Skeletal muscle cell (primary cell): ENCODE results near the gene NACAD.

Experiments
- DNase-seq: peaks from one replicate; pipeline ENCODE4 v3.0.0-alpha.2; 2010; ENCODE audit warnings: low read depth
- H3K4me3 ChIP-seq: 2 replicates; pipeline ENCODE4 v1.5.1; 2011; ENCODE audit warnings: low read depth, mild to moderate bottlenecking, control low read depth, low read length, moderate library complexity

NACAD gene

GRCh38 chr7:45065031-45065995 lies 23.5 kb downstream of the NACAD start:
- DNase-seq: no peak
- no peak overlapping the region for H3K4me3 ChIP-seq

GRCh38 chr7:45064047-45064725 lies 24.6 kb downstream of the NACAD start:
- DNase-seq: no peak

GRCh38 chr7:45061806-45062425 lies 26.9 kb downstream of the NACAD start:
- no peak overlapping the region for H3K4me3 ChIP-seq
- DNase-seq: no peak

More at GRCh38 chr7:45064047-45064725, 24.6 kb downstream of the NACAD start:
- H3K4me3 ChIP-seq: no peak overlapping the region

GRCh38 chr7:45061352-45061751 lies 27.4 kb downstream of the NACAD start:
- DNase-seq: no peak

GRCh38 chr7:45060295-45060694 lies 28.5 kb downstream of the NACAD start:
- DNase-seq: no peak
- H3K4me3 ChIP-seq: no peak overlapping the region

More at GRCh38 chr7:45061352-45061751, 27.4 kb downstream of the NACAD start:
- no peak overlapping the region for H3K4me3 ChIP-seq

- no peak overlapping the region for H3K4me3 ChIP-seq
- DNase-seq: no peak
Observed at GRCh38 chr7:45057878-45058277, 30.9 kb downstream of the NACAD start.

GRCh38 chr7:45055594-45056219 lies 33.1 kb downstream of the NACAD start:
- no peak for DNase-seq
- no peak overlapping the region for H3K4me3 ChIP-seq

- H3K4me3 ChIP-seq: no peak overlapping the region
- no peak for DNase-seq
Observed at GRCh38 chr7:45055016-45055415, 33.8 kb downstream of the NACAD start.

- no peak overlapping the region for H3K4me3 ChIP-seq
- DNase-seq: no peak
Observed at GRCh38 chr7:45054442-45054841, 34.3 kb downstream of the NACAD start.

- no peak for DNase-seq
- H3K4me3 ChIP-seq: no peak overlapping the region
Observed at GRCh38 chr7:45053941-45054340, 34.8 kb downstream of the NACAD start.

GRCh38 chr7:45053401-45053800 lies 35.4 kb downstream of the NACAD start:
- H3K4me3 ChIP-seq: no peak overlapping the region
- no peak for DNase-seq

- no peak overlapping the region for H3K4me3 ChIP-seq
- no peak for DNase-seq
Observed at GRCh38 chr7:45052011-45052410, 36.8 kb downstream of the NACAD start.

- no peak for DNase-seq
- no peak overlapping the region for H3K4me3 ChIP-seq
Observed at GRCh38 chr7:45050198-45050597, 38.6 kb downstream of the NACAD start.

GRCh38 chr7:45048748-45049147 lies 40.0 kb downstream of the NACAD start:
- DNase-seq: no peak
- no peak overlapping the region for H3K4me3 ChIP-seq

- DNase-seq: no peak
Observed at GRCh38 chr7:45044338-45044737, 44.4 kb downstream of the NACAD start.

GRCh38 chr7:45039106-45039505 lies 49.7 kb downstream of the NACAD start:
- no peak overlapping the region for H3K4me3 ChIP-seq
- DNase-seq: no peak

More at GRCh38 chr7:45044338-45044737, 44.4 kb downstream of the NACAD start:
- no peak overlapping the region for H3K4me3 ChIP-seq

GRCh38 chr7:45037876-45038275 lies 50.9 kb downstream of the NACAD start:
- DNase-seq: no peak
- no peak overlapping the region for H3K4me3 ChIP-seq

GRCh38 chr7:45036796-45037195 lies 52.0 kb downstream of the NACAD start:
- DNase-seq: no peak
- no peak overlapping the region for H3K4me3 ChIP-seq

- DNase-seq: no peak
- H3K4me3 ChIP-seq: no peak overlapping the region
Observed at GRCh38 chr7:45036317-45036716, 52.5 kb downstream of the NACAD start.

GRCh38 chr7:45035893-45036292 lies 52.9 kb downstream of the NACAD start:
- no peak overlapping the region for H3K4me3 ChIP-seq
- no peak for DNase-seq
